SK-N-DZ (cell line): ENCODE results near the gene IL26.
A peak's percentile ranks its signal among the peaks of the same experiment; 100 is the strongest.

Experiments
- DNase-seq: peaks from one replicate; pipeline ENCODE4 v3.0.0-alpha.2; 2015; ENCODE audit warnings: low spot score

IL26 gene

DNA sequence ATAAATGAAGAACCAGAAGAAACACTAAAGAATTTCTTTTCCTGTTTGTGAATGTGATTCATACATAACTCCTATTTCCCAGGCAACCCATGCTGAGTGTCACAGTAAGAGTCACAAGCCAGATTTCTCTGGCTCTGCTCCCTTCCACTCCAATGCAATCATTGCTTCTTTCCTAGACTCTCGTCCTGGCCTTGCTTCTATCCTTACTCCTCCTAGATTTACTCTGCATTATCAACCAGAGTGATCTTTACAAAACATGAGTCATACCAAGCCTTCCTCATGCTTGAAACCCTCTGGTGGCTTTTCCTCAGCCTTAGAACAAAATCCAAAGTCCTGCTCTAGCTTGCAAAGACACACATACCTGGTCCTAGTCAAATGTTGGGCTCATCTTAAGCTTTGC, 14.5 kb upstream of the IL26 start:
- no peak for DNase-seq

DNA sequence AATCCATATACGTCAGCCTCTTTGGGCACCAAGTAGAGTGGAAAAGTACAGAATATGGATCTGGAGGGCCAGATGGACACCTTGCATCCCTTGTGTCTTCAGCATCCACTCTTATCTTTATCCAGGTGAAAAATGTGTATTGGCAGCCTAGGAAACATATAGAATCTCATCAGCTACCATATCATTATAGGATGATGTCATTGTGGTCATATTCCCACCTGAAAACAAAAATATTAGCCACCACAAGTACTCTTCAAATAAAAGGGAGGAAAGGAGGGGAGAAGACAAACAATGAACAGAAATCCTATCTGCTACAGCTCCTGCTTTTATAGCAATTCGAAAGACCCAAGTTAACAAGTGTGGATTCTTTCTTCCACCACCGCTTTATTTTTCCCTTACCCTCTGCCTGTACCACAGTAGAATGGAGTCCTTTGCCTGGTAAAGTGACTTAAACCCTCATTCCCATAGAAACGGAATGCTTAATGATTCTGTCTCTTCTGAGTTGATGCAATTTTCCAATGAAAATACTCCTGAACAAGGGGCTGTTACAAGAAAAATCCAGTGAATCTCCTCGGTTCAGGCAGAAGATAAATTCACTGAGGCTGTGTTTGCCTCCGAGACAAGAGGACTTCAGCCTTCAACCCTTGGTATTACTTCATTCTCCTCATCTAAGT, 13.8 kb upstream of the IL26 start:
- no peak for DNase-seq

DNA sequence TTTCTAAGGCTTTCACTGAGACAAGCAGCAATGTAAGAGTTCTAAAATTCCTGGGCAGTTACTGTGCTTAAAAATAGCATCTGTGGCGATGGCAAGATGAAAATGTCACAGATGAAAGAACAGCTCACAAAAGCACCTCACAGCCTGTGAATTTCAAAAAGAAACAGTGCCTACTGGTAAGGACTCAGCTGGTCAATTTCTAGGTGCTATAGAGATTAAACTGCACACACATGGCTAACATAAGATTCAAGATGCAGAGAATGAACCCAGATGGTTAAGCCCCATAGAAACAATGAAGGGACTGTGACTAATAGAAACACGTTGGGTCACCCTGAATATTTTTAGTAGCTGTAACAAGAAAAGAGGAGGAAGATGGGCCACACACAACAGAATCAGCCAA, 12.0 kb upstream of the IL26 start:
- DNase-seq = no peak

DNA sequence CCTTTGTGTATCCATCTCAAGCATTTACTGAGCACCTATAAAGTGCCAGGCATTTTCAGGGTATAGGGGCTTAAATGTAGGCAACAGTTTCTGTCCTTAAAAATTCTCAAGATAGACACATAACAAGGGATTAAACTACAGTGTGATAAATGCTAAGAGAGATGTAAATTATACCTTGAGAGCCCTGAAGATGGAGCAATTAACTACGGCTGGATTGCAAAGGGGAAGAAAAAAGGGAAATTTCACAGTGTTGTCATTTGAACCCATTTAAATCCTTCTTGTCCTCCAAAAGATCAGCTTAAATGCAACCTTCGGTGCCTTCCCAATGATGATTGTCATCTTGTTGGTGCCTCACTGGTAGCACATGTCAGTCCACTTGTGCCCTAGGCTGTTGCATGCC, 11.5 kb upstream of the IL26 start:
- no peak for DNase-seq

DNA sequence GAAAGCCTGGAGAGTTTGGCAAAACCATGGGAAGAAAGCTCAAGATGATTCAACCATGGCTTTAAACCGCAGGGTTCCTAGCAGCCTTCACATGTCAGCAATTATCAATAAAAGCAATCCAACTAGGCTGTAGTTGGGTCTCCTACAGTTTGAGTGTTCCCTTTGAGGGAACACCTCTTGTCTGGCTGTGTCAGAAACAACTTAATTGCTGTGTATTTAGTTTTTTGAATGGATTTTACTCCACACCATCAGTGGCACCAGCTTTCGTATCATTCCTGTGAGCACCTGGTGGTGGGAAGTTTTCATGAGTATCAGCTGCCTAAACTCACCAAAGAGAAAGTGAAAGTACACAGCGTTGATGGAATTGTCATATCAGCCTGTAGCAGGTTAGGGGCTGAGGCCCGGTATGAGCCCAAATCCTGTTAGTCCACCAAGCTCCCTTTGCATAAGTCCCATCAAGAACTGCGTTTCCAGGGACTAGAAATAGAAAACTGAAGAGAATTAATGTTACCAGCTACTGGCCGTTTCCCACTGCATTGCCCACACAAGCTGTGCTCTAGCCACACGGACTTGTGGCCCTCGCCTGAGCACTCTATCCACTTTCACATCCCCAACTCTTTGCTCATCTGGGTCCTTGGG, 10.9 kb upstream of the IL26 start:
- DNase-seq = no peak

DNA sequence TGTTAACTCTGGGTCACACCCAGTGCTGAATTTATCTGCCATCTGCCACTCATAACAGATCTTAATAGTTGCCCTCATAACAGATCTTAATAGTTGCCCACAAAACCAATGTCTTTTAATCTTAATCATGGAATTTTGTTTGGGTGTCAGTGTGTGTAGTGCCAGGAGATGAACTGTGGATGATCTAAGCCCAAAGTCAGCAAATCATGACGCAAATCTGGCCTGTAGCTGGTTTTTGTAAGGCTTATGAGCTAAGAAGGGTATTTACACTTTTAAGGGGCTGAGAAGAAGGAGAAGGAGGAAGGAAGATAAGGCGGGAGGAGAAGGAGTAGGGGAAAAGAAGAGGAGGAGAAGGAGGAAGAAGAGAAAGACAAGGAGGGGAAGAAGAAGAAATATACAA, 10.0 kb upstream of the IL26 start:
- DNase-seq = no peak

DNA sequence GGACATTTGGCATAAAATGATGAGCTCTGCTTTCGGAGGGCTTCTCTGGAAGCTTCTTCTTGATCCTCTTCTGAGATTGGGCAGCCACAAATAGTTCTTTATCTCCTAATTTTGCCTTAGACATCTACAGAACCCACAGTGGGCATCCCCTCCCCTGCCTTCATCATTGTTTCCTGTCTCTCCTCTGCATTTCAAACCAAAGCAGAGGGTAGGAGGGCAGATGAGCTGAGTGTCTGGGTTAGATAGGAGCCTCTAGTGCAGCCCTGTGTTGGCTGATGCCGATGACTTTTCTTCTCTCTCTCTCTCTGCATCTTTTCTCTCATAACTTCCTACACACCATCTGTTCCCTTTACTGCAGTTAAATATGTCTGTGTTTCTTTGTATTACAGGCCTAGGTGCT, 8.5 kb upstream of the IL26 start:
- DNase-seq = no peak

DNA sequence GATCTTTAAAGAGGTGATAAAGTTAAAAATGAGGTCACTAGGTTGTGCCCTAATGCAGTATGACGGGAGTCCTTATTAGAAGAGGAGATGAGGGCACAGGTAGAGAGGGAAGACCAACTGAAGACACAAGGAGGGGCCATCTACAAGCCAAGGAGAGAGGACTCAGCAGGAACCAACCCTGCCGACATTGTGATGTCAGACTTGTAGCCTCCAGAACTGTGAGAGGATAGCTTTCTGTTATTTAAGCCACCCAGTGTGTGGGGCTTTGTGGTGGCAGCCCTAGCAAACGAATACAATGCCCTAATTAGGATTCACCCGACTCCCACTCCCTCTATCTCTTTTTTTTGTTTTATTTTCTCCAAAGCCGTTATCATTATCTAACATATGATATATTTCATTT, 7.9 kb upstream of the IL26 start:
- DNase-seq = no peak

DNA sequence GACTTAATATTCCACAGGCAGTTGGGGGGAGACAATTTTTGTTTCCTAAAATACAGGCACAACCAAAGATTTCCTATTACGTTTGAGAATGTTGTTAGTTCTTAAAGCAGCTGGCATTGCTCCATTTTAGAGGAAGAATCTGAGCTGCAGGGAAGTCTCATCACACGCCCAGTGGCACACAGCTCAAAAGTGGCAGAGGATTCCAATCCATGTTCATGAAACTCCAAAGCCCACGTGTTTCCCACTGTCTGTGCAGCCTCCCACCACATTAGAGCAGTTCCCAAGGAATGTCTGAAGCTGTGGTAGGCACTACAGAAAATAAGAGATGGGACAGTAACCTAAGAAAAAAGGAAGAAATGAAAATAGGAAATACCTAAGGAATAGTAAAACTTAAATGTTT, 6.1 kb upstream of the IL26 start:
- DNase-seq = no peak

DNA sequence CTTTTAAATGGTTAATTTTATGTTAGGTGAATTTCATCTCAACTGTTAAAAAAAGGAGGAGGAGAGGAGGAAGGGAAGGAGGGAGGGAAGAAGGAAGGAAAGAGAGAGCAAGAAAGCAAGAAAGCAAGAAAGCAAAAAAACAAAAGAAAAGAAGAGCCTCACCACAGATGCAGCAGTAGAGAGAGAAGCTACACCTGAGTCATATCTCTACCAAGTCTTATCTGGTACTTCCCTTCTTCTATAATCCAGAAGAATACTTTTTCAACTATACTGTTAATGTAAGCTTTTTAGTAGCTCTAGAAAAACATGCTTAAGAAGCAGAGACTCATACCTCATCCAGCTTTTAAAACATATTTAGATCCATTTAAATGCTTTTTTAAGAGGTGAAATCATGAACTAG, 5.6 kb upstream of the IL26 start:
- no peak for DNase-seq

DNA sequence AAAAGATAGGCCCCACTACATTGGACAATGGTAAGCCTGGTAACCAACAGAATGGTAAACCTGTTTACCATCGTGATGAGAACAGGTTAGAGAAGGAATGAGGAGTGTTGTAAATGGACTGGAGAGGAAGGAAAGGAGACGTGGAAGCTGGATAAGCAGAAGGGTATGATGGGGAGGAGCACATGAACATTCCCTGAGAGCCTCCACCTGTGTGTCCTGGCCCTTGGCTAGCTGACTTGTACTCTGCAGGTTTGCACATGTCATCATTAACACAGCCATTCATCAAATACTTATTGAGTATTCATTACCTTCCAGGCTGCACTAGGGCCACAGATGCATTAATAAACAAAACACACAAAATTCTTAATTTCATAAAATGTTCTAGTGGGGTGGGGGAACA, 4.3 kb upstream of the IL26 start:
- no peak for DNase-seq

DNA sequence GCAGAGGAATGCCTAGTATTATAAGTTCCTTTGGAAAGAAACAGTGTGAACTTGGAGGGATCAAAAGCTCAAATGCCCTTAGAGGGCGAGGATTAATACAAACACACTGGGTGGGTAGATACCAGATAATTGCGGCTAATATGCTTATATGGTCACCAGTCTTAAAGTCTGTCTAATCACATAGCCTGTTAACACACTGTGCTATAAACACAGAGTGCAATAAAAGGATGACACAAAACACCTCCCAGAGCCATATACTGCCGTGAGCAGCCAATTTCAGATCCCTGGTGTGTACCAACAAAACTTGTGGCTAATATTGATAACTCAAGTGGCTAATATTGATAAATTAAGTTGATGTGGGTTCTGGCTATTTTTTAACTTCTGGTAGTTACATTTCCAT, 1.7 kb upstream of the IL26 start:
- DNase-seq = no peak

DNA sequence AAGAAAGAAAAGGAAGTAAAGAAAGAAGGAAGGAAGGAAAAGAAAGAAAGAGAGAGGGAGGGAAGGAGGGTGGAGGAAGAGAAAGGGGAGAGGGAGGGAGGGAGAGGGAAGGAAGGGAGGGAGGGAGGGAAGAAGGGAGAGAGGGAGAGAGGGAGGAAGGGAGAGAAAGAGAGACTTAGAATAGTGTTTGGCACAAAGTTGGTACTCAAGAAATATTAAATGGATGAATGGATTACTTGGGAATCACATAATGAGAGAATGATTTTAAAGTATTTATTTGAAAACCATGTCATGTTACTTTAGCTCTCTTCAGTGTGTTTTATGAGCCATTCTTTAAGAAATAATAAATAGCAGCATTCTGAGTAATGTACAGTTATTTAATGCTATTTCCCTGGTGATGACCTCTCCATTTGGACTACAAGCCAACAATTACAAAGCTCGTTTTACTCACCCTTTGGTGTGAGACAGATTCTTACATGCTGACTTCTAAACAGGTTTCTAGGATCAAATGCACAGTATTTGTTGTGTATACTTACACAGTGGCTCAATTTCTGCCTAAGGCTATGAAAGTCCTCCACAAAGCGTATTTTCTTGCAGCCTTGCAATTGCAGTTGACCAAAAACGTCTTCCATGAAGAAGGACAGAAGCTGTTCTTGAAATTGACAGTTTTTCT, 861 bp downstream of the IL26 start:
- DNase-seq = no peak

DNA sequence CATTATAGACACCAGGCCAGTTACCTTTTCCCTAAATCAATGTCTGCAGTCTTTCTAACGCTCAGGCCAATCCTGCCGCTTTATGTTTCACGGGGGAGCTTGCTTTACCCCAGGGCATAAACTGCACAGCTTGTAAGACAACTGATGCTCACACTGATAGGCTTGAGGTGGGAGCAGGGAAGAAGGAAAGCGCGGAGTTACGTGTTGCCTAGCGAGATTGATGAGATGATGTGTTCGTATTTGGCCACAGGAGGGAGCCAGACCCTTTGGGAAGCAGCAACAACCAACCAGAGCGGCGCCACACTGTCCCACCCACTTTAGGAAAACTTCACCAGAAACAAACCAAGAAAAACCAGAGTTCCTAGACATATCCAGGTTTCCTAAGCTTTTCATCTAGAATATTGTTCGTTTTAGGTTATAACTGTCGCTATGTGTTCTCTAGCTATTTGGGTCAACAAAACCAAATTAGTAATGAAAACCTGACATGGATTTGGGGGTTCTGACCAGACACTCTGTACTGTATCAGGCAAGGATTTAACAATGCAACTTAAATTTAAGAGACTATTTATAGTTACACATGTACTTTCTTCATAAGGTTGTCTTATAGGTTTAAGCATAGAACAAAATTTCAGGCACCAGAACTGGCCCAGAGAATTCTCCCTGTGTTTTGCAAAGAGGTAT, 2.4 kb downstream of the IL26 start:
- DNase-seq = peak; percentile 91

DNA sequence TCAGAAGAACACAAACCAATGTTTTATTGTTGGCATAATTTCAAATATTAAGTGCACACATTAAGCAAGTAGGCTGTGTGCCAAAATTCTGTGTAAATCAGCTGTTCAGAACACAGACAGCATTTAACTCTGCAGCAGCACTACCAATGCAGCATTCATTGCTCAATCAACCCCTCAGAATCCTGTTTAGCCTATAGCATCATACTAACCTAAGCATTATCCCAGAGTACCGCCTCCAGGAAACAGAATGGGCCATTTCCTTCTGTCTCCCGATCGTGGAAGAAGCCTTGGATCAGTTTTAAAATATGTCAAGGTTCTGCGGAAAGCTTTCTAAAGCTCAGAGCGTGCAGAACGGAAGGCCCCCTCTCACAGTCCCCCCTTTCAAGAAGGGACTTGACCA, 3.3 kb downstream of the IL26 start:
- DNase-seq = peak; percentile 10

DNA sequence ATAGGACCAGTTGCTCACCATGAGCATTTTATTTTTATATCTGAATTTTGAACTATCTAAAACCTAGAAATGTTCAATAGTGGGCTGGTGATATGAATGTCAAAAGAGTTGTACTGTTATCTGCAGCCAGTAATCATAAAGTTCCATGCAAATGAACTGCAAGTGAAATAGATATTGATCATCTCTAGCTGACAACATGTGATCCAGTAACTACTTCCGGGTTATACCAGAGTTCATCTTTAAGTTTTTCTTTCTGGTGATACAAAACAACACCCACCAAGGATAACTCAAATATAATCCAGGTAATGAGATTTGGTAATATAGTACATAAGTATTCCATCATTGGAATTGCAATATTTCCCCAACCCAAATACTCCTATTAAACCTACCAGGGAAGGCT, 4.1 kb downstream of the IL26 start:
- DNase-seq = no peak

DNA sequence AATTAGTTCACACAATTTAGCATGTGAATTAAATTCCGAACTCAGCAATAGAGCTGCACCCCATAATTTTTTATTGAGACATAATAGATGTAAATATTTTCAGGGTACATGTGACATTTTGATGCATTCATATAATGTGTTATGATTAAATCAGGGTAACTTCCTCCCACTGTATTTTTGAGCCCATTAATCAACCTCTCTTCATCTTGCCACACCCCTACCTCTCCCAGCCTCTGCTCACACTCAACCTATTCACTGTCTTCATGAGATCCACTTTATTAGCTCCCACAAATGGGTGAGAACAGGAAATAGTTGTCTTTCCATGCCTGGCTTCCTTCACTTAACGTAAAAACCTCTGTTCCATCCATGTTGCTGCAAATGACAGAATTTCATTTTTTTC, 14.7 kb downstream of the IL26 start:
- DNase-seq = peak; percentile 51

DNA sequence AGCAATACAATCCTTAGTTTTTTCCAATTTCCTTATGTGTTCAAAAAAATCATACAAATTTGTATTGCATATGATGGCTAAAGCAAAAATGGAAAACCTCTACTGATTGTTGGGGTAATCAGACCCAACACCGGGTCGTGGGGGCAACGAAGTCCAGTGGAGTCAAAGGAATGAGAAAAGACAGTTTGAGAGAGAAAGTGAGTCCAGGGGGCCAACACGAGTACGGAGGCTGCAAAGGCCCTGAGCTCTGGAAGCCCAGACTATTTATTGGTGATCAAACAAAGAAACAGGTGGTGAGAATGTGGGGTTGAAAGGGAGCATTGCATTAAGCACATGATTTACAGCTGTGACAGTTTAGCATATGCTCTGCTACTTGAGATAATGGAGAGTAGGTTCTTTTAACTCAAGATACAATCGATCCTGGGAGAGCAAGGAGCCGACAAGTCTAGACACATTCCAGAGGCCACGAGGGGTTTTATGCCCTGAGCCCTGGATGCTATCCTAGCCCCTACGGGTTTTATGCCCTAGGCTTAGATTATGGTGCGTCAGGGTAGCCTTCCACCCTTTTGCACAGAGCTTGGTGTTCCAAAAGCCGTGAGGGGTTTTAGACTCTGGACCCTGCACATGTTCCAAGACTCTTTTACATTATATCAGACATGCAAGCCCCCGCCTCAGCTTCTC, 16.4 kb downstream of the IL26 start:
- DNase-seq = peak; percentile 99

DNA sequence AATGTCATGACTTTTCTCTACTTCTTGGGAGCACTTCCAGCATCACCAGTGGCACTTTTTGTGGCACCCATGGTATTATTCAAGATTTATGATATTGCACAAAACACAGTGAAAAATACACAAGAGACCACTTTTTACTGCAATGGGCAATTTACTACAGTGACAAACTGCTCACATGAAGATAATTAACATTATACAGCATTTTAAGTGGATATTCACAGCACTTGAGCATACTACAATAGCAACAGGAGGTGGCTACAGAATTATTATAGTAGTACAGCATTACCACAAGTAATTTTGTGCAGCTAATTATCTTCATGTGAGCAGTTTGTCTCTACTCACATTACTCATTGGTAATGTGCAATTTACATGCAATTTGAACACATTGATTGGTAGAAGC, 18.3 kb downstream of the IL26 start:
- no peak for DNase-seq

DNA sequence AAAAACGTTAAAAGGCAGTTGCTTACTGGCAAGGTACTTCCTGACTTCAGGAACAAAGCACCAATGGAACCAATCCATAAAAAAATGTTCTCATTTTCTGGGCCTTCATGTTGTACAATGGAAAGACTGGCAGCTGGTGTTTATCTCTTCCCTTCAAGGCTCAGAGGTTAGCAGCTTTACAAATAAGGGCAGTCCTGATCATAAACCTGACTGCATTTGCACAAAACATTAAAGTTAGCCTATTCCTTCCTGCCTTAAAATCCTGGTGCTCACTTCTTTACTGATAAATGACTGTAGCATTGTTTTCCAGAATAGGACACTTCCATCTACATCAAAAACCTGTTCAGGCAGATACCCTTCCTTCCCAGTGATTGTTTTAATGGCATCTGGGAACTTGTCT, 19.2 kb downstream of the IL26 start:
- no peak for DNase-seq

DNA sequence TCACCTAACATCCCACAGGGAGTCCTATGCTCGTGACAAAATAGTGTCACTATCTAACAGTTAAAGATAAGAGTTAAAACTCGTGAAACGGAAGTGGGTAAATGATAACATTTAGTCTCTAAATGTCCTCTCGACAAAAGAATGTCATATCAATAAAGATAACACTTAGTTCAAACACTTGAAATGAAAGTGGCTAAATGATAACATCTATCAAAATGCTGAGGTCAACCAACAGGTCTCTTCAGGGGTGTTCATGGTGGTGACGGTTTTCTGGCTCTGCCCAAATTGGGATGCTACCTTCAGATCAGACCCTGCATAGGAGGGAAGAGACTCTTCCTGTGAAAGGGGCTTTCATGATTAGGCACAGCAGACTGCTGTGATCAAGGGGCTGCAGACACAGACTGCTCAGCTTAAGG, 22.1 kb downstream of the IL26 start:
- no peak for DNase-seq

DNA sequence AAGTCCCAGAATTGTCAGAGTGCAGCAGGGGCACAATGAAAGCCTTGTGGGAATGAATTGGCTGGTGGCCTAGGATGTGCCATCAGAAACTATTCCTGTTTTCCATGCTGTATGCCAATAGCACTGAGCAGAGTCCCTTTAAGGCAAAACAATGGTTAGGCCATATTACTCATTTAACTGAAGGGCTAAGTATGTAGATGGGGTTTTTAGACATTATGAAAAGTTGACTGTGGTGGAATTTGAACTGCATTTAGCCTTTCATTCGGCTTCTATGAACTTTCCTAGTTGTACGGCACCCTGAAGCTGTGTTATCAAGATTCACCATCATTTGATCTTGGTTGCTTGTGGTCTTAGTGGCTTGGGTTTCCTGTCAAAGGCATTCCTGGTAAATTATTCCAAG, 24.8 kb downstream of the IL26 start:
- DNase-seq = no peak
